Kidney tubule cell (primary cell): ENCODE results near the gene TIAM2.
"Not testable (repeated sequence)": the region's sequence is repeated elsewhere in the genome, so short reads cannot be mapped to it uniquely, and the experiment has no call there.

Experiments used
- DNase-seq: peaks from one replicate; pipeline ENCODE4 v3.0.0-alpha.2; 2018; ENCODE audit warnings: low spot score

The TIAM2 gene

GRCh38 chr6:155165029-155165710 lies 170.1 kb downstream of the TIAM2 start:
- no peak for DNase-seq

- no peak for DNase-seq
These were observed 175.4 kb downstream of the TIAM2 start for GRCh38 chr6:155170519-155170918.

GRCh38 chr6:155171109-155171746 lies 176.1 kb downstream of the TIAM2 start:
- DNase-seq: peak; percentile 94

GRCh38 chr6:155171747-155172449 lies 176.8 kb downstream of the TIAM2 start:
- no peak for DNase-seq

- DNase-seq: no peak
These were observed 178.4 kb downstream of the TIAM2 start for GRCh38 chr6:155173488-155173887.

- peak; percentile 87 for DNase-seq
These were observed 179.6 kb downstream of the TIAM2 start for GRCh38 chr6:155174576-155175211.

GRCh38 chr6:155177363-155177961 lies 182.3 kb downstream of the TIAM2 start:
- peak; percentile 69 for DNase-seq

- peak; percentile 26 for DNase-seq
These were observed 186.4 kb downstream of the TIAM2 start for GRCh38 chr6:155181498-155181897.

GRCh38 chr6:155182103-155182502 lies 187.0 kb downstream of the TIAM2 start:
- no peak for DNase-seq

- DNase-seq: no peak
These were observed 188.0 kb downstream of the TIAM2 start for GRCh38 chr6:155183095-155183494.

- not testable (repeated sequence) for DNase-seq
These were observed 189.9 kb downstream of the TIAM2 start for GRCh38 chr6:155185041-155185440.

- DNase-seq: peak; percentile 94
These were observed 190.4 kb downstream of the TIAM2 start for GRCh38 chr6:155185544-155185943.

GRCh38 chr6:155186052-155186658 lies 191.0 kb downstream of the TIAM2 start:
- DNase-seq: peak; percentile 47

GRCh38 chr6:155187106-155187505 lies 192.0 kb downstream of the TIAM2 start:
- DNase-seq: no peak

GRCh38 chr6:155187994-155188706 lies 193.0 kb downstream of the TIAM2 start:
- DNase-seq: no peak

- peak; percentile 37 for DNase-seq
These were observed 193.8 kb downstream of the TIAM2 start for GRCh38 chr6:155188707-155189496.

- no peak for DNase-seq
These were observed 195.6 kb downstream of the TIAM2 start for GRCh38 chr6:155190677-155191076.

- no peak for DNase-seq
These were observed 198.4 kb downstream of the TIAM2 start for GRCh38 chr6:155193526-155193925.

GRCh38 chr6:155194399-155194798 lies 199.3 kb downstream of the TIAM2 start:
- peak; percentile 38 for DNase-seq

GRCh38 chr6:155195903-155196302 lies 200.8 kb downstream of the TIAM2 start:
- DNase-seq: no peak
